Activated T-helper 1 cell treated with anti-CD3 and anti-CD28 coated beads, Interleukin-2, amount 50 U/mL, for 16 hours (primary cell): Measurements from ENCODE around the gene COL23A1.
"Not testable (repeated sequence)": the region's sequence is repeated elsewhere in the genome, so short reads cannot be mapped to it uniquely, and the experiment has no call there.

Source experiments
- DNase-seq, 2 donors: peaks; one replicate each; pipeline ENCODE4 v3.0.0-alpha.2; 2020; ENCODE audit warnings: low read depth in 1 of 2, low spot score in 1 of 2

The COL23A1 gene

GRCh38 chr5:178312880-178313282, 277.3 kb downstream of the COL23A1 start:
- no peak for DNase-seq

DNA sequence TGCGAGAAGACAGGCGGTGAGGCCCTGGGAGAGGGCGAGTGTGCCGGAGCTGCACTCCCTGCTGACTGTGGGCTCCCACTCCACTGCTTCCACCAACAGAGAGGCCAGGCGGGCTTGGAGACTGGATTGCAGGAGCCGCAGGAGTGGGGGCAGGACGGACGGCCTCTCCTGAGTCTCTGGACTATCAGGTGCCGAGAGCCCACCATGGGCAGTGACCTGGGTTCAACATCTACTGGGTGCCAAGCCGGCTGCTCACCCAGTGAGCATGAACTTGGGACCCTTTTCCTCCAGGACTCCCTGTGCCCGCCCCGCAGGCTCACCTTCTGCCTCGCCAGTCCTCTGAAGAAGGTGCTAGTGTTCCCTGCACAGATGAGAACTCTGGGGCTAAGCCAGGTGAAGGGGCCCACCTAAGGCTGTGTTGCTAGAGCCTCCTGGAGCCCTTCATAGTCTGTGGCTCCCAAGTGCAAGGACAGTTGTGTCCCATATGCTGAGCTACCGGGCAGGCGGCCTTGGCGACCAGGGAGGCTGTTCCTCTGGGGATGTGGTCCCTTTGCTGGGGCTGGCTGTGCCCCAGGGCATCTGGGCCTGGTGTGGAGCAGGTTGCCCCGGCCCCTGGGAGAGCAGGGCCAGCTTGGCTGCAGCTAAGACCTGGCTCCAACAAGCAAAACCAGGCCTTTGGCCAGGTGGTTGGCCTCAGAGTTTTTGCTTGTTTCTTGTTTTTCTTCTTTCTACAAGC, 279.9 kb downstream of the COL23A1 start:
- no peak for DNase-seq

- no peak for DNase-seq
These were observed 280.8 kb downstream of the COL23A1 start for GRCh38 chr5:178309271-178310013.

DNA sequence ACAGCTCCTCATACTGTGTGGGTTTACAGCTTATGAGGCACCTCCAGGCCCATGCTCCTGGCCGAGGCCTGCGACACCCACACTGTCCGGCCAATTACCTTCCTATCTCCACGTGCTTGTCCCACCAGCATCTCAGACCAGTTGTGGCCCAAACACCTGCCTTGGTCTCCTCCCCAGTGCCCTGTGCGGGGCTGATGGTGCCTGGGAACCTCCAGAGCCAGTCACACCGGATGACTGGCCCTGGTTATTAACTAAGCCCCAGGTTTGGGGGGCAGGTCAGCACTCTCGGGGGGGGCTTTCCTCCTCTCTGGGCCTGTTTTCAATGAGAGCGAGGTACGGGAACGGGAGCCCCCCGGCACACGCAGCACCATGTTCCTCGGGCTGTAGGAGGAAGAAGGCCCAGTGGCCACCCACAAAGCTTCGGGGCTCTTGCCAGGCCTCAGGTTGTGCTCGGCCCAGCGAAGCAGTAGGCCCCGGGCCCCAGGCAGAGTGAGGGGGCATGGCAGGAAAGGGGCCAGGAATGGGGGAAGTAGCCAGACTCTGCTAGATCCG, 281.6 kb downstream of the COL23A1 start:
- DNase-seq: no peak

DNA sequence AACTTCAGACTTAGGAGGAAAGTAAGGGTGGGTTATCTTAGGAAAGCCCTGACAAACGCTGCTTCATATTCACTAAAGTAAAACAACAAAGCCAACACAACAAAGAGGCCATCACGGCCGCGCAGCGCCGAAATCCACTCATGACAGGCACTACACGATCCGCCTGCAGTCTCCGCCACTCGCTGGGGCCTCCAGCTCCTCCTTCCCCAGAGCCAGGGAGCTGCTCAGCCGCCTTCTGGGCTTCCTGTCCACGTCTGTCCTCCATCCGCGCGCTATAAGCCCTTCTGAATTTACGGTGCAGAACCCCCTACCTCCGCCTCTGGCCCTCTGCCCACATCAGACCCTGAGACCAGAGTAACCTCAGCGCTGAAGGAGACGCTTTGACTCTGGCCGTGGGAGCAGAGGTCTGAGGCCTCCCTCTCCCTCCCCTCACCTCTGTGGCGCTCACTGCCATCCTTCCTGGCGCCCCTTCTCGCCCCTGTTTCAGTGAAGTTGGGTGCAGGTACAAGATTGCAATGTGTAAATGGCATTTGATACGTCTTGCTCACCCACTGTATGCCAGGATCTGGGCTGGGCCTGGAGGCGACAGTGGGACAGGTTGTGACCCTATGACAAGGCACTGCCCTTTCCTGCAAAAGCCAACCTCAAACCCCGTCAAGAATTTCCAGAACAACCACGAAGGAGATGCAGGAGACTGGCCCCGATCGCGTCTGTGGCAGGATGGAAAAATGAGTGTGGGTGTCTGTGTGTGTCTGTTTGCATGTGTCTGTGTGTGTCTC, 282.7 kb downstream of the COL23A1 start:
- no peak for DNase-seq

DNA sequence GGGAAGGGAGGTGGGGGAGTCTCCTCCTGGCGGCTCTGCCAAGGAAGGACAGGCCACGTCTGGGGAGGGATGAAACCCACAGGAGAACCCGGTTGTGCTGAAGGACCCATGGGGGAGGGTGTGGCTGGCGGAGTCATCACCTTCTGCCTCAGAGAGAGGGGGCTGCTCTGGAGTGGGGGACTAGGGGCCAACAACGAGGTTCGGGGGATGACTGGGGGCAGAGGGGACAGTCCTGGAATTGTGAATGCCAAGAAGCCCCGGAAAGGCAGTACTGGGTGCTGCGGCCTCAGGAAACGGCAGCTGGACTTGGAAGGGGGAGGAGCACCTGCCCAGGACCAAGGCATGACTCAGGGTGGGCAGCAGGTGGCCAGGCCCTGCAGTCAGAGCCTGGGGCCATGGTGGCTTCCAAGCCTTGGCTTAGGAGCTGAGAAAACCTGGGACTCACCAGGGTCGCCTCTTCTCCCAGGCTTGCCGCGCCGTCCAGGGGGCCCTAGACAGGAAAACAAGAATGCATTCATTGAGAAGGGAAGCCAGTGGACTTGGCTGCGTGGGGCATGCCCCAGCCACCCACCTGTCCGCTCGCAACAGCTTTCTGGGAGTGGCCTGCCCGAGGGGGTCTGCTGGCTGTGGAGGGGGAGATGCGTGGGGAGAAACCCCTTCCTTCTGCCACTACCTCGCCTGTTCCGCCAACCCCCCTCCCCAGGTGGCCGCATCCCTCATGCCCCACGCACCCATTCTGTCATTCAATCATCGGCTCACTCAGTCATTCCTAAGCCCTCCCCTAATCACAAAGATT, 283.6 kb downstream of the COL23A1 start:
- DNase-seq: no peak

- no peak for DNase-seq
These were observed 284.4 kb downstream of the COL23A1 start for GRCh38 chr5:178305801-178306200.

- no peak for DNase-seq
These were observed 285.2 kb downstream of the COL23A1 start for GRCh38 chr5:178304761-178305645.

GRCh38 chr5:178304016-178304415, 286.2 kb downstream of the COL23A1 start:
- no peak for DNase-seq

DNA sequence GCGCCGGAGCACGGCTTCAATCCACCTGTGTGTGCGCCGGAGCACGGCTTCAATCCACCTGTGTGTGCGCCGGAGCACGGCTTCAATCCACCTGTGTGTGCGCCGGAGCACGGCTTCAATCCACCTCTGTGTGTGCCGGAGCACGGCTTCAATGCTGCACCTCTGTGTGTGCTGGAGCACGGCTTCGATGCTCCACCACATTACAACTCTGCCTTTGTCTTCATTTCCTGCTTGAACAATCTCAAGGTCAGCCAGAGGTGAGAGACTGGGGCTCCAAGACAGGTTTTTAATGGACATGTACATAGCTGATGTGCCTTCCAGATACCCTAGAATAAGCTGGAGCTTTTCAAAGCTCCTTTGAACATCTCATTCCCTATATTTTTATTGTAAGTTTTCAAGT, 287.9 kb downstream of the COL23A1 start:
- not testable (repeated sequence) for DNase-seq

DNA sequence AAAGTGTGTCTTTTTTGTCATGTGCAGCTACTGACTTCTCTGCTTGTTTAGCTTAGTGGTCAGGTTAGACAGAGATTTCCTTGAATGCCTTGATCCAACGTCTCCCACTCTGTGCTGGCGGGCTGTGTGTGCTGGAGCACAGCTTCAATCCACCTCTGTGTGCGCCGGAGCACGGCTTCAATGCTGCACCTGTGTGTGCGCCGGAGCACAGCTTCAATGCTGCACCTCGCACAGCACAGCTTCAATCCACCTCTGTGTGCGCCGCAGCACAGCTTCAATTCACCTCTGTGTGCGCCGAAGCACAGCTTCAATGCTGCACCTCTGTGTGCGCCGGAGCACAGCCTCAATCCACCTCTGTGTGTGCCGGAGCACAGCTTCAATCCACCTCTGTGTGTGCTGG, 288.6 kb downstream of the COL23A1 start:
- DNase-seq: no peak

- DNase-seq: no peak
These were observed 291.8 kb downstream of the COL23A1 start for GRCh38 chr5:178298283-178298807.

GRCh38 chr5:178297751-178298150, 292.4 kb downstream of the COL23A1 start:
- no peak for DNase-seq

GRCh38 chr5:178296066-178296465, 294.1 kb downstream of the COL23A1 start:
- no peak for DNase-seq

GRCh38 chr5:178295589-178295988, 294.6 kb downstream of the COL23A1 start:
- no peak for DNase-seq

- no peak for DNase-seq
These were observed 296.4 kb downstream of the COL23A1 start for GRCh38 chr5:178293815-178294214.

DNA sequence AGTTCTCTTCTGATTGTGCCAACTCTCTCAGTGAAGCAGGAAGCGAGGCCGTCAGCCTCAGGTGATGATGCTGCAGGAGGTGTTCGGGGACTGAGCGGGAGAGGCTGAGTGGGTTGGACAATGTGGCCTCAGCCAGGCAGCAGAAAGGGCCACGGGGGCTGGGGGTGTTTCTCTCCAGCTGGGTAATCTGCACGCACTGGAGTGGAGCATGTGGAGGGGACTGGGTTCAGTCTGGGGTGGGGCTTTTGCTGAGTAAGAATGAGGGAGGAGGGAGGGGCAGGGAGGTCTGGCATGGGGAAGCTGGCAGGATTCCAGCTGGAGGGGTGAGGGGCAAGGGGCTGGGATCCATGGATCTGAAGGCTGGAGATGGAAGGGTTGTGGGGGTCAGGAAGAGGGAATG, 296.8 kb downstream of the COL23A1 start:
- no peak for DNase-seq

- no peak for DNase-seq
These were observed 297.4 kb downstream of the COL23A1 start for GRCh38 chr5:178292826-178293205.

DNA sequence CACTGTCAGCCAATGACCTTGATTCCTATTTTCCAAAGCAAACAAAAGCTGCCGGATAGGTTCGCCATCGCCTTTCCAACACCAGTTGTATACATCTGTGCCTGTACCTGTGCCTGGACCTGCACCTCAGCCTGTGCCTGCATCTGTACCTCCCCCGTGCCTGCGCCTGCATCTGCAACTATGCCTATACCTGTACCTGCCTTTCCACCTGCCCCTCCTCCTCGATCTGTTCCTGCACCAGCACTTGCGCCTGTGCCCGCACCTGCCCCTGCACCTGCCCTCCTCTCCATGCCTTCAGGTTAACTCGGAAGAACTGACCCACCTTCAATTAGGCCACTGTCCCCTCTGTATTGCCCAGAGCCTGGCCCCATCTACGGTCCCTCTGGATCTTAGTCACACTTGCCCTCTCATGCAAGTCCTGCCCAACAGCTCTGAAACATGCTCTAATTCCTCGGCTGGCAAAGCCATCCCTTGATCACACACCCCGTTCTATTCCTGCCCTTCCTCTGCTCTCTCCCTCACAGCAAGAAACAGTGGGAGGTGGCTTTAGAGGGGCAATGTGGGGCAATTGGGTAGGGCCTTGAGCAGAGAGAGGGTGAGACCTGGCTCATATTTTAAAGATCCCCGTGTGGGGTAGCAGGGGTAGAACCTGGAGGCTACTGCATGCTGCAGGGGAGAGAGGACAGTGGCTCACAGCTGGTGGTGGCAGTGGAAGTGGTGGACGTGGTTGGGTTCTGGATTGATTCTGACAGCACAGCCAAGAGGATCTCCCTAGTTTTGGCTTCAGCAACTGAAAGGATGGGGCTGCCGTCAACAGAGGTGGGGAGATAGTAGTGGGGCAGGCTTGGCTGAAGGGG, 298.0 kb downstream of the COL23A1 start:
- no peak for DNase-seq
